Measurements from ENCODE around the gene PRKCE. TPM values are rescaled to one million over a fixed set of nuclear protein-coding genes. Genes with fewer than 3 reads are reported as not detected.

The PRKCE gene
- polyA plus RNA-seq, 1 of the 3 experiments (the other 2 are of a cell fraction): 16.3 TPM

- TF ChIP-seq USF2 (IDR thresholded peaks at IDR 0.05; ENCODE audit: borderline replicate concordance, low read depth, low read length) (no peak), JUND (IDR thresholded peaks at IDR 0.05) (no peak), GABPA (IDR thresholded peaks at IDR 0.05; ENCODE audit: low read depth) (no peak), USF1 (IDR thresholded peaks at IDR 0.05; ENCODE audit: borderline replicate concordance, low read depth) (no peak), EP300 (IDR thresholded peaks at IDR 0.05; ENCODE audit: borderline replicate concordance in 1 of 2, low read depth in 1 of 2, low read length in 1 of 2) (no peak)
Observed at GRCh38 chr2:45724335-45724734, 72.9 kb downstream of the PRKCE start (continued).

GRCh38 chr2:45725731-45726130 is 74.3 kb downstream of the PRKCE start:
- TF ChIP-seq RCOR1 (IDR thresholded peaks at IDR 0.05; ENCODE audit: low read length) (no peak), FOXM1 (IDR thresholded peaks at IDR 0.05; ENCODE audit: low read depth) (no peak), SIN3A (IDR thresholded peaks at IDR 0.05; ENCODE audit: borderline replicate concordance, low read depth, low read length) (no peak), MEF2A (IDR thresholded peaks at IDR 0.05; ENCODE audit: borderline replicate concordance, low read depth) (no peak), TAF1 (IDR thresholded peaks at IDR 0.05; ENCODE audit: borderline replicate concordance, low read depth, low read length) (no peak), POLR2AphosphoS5 (IDR thresholded peaks at IDR 0.05; ENCODE audit: low read depth, low read length) (no peak), MAX (IDR thresholded peaks at IDR 0.05; ENCODE audit: low read depth) (no peak), RAD21 (IDR thresholded peaks at IDR 0.05; ENCODE audit: low read length) (no peak), REST (IDR thresholded peaks at IDR 0.05; ENCODE audit: low read depth, low read length) (no peak), TCF12 (IDR thresholded peaks at IDR 0.05) (no peak), ZBTB33 (IDR thresholded peaks at IDR 0.05; ENCODE audit: borderline replicate concordance, low read depth) (no peak), MXI1 (IDR thresholded peaks at IDR 0.05; ENCODE audit: low read depth, low read length) (no peak), FOSL2 (IDR thresholded peaks at IDR 0.05; ENCODE audit: borderline replicate concordance, low read depth) (no peak)
- Histone ChIP-seq H3K4me2 (no peak overlapping the region), H3K36me3 (replicated peaks in 1 of 2; ENCODE audit: control insufficient read depth in 1 of 2, insufficient read depth in 2 of 2, low read length in 1 of 2) (no peaks in the 10 kb centered on the region), H3K4me3 (ENCODE audit: low read depth in 2 of 2, low read length in 1 of 2) (no peak overlapping the region), H3K4me1 (ENCODE audit: control insufficient read depth in 1 of 2, insufficient read depth in 2 of 2, low read depth in 1 of 2, low read length in 1 of 2) (peaks cover 0 to 2% of the 10 kb centered on the region in 2 experiments; a peak in 1 of 4 replicates), H3K79me2 (ENCODE audit: insufficient read depth) (no peaks in the 10 kb centered on the region; the same call in 1 of the 2 replicates), H3K27ac (ENCODE audit: low read depth in 2 of 2, low read length in 1 of 2) (no peak overlapping the region), H3K9me2 (no peaks in the 10 kb centered on the region), H4K20me1 (ENCODE audit: insufficient read depth) (no peaks in the 10 kb centered on the region), H3F3A (replicated peaks; ENCODE audit: insufficient read depth) (no peaks in the 10 kb centered on the region), H2AFZ (ENCODE audit: low read depth) (no peak overlapping the region), H3K9ac (no peak overlapping the region), H3K9me3 (no peaks in the 10 kb centered on the region), H3K27me3 (ENCODE audit: insufficient read depth) (no peaks in the 10 kb centered on the region)
- 93% methylated on average over 8 of the region's 8 CpGs for WGBS (ENCODE audit: low lambda C conversion rate)
- ChIA-PET CTCF (no interaction called here), POLR2A (no interaction called here)
- no peak for DNase-seq

Data from SK-N-SH (cell line).